ENCODE measurements around the gene EHD2.
A peak's percentile ranks its signal among the peaks of the same experiment; 100 is the strongest.
"Not testable (repeated sequence)": the region's sequence is repeated elsewhere in the genome, so short reads cannot be mapped to it uniquely, and the experiment has no call there.

Gene EHD2

DNA sequence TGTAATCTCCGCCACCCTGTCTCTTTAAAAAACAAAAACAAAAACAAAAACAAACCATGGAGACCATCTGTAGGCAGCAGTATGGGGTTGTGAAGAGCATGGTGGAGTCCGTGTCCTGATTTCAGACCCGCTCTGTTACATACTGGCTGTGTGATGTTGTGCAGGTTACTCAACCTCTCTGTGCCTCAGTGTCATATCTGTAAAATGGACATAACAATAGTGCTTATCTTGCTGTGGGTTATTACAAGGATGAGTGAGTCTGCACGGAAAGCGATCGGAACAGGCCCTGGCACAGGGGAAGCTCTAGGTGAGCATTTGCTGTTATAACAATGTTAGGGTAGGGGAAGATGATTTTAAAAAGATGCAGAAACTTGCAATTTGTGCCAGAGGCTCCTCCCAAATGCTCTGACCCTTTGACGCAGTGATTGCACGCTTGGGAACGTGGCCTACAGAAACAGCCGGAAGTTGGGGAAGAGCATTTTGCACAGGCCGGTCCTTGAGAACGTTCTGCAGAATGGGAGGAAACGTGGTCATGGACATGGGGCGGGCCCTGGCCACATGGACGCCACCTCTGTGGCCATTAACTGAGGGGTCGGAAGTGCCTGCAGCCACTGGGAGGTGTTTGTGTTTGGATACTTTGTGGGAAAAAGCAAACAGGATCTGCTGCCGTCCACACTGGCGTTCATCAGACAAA is 49.5 kb downstream of the EHD2 start:
- TF ChIP-seq, protein P1, sequence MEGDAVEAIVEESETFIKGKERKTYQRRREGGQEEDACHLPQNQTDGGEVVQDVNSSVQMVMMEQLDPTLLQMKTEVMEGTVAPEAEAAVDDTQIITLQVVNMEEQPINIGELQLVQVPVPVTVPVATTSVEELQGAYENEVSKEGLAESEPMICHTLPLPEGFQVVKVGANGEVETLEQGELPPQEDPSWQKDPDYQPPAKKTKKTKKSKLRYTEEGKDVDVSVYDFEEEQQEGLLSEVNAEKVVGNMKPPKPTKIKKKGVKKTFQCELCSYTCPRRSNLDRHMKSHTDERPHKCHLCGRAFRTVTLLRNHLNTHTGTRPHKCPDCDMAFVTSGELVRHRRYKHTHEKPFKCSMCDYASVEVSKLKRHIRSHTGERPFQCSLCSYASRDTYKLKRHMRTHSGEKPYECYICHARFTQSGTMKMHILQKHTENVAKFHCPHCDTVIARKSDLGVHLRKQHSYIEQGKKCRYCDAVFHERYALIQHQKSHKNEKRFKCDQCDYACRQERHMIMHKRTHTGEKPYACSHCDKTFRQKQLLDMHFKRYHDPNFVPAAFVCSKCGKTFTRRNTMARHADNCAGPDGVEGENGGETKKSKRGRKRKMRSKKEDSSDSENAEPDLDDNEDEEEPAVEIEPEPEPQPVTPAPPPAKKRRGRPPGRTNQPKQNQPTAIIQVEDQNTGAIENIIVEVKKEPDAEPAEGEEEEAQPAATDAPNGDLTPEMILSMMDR (conservative IDR thresholded peaks at IDR 0.05; ENCODE audit: low read depth, low read length): no peak
- H3K4me3 ChIP-seq (ENCODE audit: low read length): no peak overlapping the region
- no peak for DNase-seq (ENCODE audit: low read depth)

DNA sequence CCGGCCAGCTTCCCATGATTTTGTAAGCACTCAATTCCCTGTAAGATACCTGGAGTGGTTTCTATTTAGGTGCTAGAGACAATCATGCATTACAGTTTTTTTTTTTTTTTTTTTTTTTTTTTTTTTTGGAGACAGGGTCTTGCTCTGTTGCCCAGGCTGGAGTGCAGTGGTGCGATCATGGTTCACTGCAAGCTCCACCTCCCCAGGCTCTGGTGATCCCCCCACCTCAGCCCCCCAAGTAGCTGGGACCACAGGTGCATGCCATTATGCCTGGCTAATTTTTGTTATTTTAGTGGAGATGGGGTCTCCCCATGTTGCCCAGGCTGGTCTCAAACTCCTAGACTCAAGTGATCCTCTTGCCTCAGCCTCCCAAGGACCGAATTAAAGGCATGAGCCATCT is 51.5 kb downstream of the EHD2 start:
- not testable (repeated sequence) for H3K4me3 ChIP-seq (ENCODE audit: low read length)

DNA sequence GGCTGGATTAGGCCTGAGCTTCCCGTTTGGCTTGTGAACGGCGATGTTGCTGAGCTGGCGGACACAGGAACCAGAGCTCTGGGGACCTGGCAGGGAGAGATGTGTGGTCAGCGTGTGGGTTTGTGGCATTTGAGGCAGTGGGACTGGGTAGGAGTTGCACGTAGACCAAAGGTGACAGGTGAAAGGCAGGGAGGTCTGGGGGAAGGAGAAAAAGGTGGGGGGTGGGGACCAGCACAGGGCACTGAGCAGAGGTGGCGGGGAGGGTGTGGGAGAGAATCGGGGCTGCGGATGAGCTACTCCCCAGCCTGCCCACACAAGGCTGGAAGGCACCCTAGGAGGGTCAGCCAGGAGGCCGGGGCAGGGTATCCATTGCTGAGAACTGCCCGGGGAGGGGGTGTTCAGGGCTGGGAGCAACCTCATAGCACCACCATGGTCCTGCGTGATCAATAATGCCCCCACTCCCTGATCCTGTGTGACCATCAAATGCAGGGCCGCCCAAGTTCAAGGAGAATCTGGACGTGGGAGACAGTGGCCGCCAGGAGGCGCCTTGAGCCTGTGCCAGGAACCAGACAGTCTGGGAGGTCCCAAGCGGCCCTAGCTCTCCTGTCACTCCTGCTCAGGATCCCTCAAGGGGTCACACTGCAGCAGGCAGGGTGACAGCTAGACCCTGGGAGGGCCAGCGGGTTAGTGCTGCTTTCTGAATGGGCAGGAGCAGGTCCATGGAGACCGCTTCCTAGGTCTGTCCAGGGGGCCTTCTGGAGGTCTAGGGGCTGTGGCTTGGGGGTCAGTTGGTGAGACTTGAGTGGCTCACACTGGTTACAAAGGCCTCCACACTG is 52.5 kb downstream of the EHD2 start:
- TF ChIP-seq, protein P1 (conservative IDR thresholded peaks at IDR 0.05; ENCODE audit: low read depth, low read length): peak; percentile 92
- no peak overlapping the region for H3K4me3 ChIP-seq (ENCODE audit: low read length)
- DNase-seq (ENCODE audit: low read depth): no peak

More for the DNA sequence above, 51.5 kb downstream of the EHD2 start:
- DNase-seq (ENCODE audit: low read depth): not testable (repeated sequence)

DNA sequence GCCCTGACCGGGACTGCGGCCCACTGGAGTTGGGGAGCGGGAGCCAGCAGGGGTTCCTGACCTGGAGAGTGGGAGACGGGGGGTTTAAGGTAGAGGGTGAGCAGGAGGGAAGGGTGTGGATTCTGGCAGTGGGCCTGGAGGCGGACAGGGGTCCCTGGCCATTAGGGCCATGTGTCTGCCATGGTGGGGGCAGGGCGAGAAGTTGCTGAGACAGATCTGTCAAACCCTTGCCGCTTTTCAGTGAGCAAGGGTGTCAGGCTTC is 53.1 kb downstream of the EHD2 start:
- TF ChIP-seq, protein P1 (conservative IDR thresholded peaks at IDR 0.05; ENCODE audit: low read depth, low read length): no peak
- no peak for DNase-seq (ENCODE audit: low read depth)
- no peak overlapping the region for H3K4me3 ChIP-seq (ENCODE audit: low read length)

DNA sequence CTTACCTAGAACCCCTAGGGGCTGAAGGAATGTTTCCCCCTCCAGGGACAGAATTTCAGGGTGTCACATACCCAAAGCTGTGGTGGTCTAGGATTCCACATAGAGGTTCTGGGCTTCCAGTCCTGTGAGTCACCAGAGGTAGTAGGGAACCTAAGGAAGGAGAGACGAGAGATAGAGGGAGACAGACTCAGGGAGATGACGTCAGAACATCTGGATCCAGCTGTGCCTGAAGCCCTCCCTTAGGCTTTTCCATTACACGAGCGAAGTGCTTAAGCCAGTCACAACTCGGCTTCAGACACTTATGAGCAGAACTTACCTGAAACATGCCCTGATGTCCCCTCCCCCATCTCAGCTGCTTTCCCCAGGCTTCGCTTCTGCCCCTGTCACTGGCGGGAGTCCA is 53.4 kb downstream of the EHD2 start:
- TF ChIP-seq, protein P1 (conservative IDR thresholded peaks at IDR 0.05; ENCODE audit: low read depth, low read length): no peak
- no peak overlapping the region for H3K4me3 ChIP-seq (ENCODE audit: low read length)
- no peak for DNase-seq (ENCODE audit: low read depth)

DNA sequence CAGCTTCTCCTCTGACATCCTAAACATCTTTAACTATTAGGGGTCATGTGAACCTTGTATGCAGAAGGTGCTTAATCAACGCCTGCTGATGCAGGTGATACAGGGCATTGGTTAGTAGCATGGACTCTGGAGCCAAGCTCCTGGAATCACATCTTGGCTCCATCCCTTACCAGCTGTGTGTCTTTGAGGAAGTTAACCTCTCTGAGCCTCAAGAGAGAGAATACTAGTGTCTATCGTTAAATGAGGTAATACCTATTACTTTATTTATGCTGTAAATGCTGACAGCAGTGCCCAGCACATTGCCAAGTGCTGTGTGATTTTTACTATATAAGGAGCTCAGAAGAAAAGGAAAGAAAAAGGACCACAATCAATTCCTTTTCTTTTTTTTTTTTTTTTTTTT is 54.1 kb downstream of the EHD2 start:
- no peak overlapping the region for H3K4me3 ChIP-seq (ENCODE audit: low read length)
- no peak for DNase-seq (ENCODE audit: low read depth)
- TF ChIP-seq, protein P1 (conservative IDR thresholded peaks at IDR 0.05; ENCODE audit: low read depth, low read length): no peak

DNA sequence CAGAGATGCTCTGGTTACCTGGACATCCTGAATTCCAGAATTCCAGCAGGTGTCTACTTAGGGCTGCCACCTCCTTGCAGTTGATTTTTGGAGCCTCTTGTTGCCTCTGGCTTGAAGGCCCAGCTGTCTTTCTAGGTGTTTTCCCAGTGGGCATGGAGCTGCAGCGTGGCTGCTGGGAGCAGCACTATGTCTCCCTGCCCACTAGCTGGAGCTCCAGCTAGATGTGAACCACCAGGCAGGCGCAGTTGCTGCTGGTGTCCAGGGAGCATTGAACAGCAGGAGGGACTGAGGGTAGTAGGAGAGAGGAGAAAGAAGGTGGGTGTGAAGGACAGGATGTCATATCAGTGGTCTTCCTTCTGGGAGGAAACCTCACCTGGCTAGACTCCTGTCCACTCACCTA is 55.4 kb downstream of the EHD2 start:
- H3K4me3 ChIP-seq (ENCODE audit: low read length): no peak overlapping the region
- no peak for DNase-seq (ENCODE audit: low read depth)
- TF ChIP-seq, protein P1 (conservative IDR thresholded peaks at IDR 0.05; ENCODE audit: low read depth, low read length): peak; percentile 16
